GM19043 (cell line): ENCODE data around the gene CATSPER3.
"Not testable (repeated sequence)": the region's sequence is repeated elsewhere in the genome, so short reads cannot be mapped to it uniquely, and the experiment has no call there.

Source experiments
- ATAC-seq: cut with Tn5 transposase; IDR thresholded peaks from one replicate; pipeline ENCODE4 v1.9.1; 2021; ENCODE audit warnings: low read depth; ENCODE audit not compliant: unreplicated experiment

The CATSPER3 gene

GRCh38 chr5:134969166-134969565, 1.5 kb downstream of the CATSPER3 start:
- ATAC-seq = no peak

GRCh38 chr5:134975078-134975715, 7.5 kb downstream of the CATSPER3 start:
- no peak for ATAC-seq

- no peak for ATAC-seq
These were observed 8.1 kb downstream of the CATSPER3 start for GRCh38 chr5:134975843-134976242.

GRCh38 chr5:134976841-134977240, 9.1 kb downstream of the CATSPER3 start:
- no peak for ATAC-seq

- no peak for ATAC-seq
These were observed 11.7 kb downstream of the CATSPER3 start for GRCh38 chr5:134979416-134979815.

GRCh38 chr5:134982230-134982629, 14.5 kb downstream of the CATSPER3 start:
- ATAC-seq = no peak

- no peak for ATAC-seq
These were observed 21.6 kb downstream of the CATSPER3 start for GRCh38 chr5:134989266-134989830.

- not testable (repeated sequence) for ATAC-seq
These were observed 22.5 kb downstream of the CATSPER3 start for GRCh38 chr5:134990183-134990582.

GRCh38 chr5:134992148-134992547, 24.4 kb downstream of the CATSPER3 start:
- no peak for ATAC-seq

GRCh38 chr5:134993161-134993560, 25.5 kb downstream of the CATSPER3 start:
- ATAC-seq = no peak

- no peak for ATAC-seq
These were observed 27.0 kb downstream of the CATSPER3 start for GRCh38 chr5:134994560-134995156.

- ATAC-seq = no peak
These were observed 28.2 kb downstream of the CATSPER3 start for GRCh38 chr5:134995850-134996402.

GRCh38 chr5:134997015-134997414, 29.3 kb downstream of the CATSPER3 start:
- ATAC-seq = no peak

GRCh38 chr5:134998068-134998467, 30.4 kb downstream of the CATSPER3 start:
- ATAC-seq = not testable (repeated sequence)

- no peak for ATAC-seq
These were observed 36.7 kb downstream of the CATSPER3 start for GRCh38 chr5:135004376-135004775.

- no peak for ATAC-seq
These were observed 37.4 kb downstream of the CATSPER3 start for GRCh38 chr5:135005076-135005475.

- ATAC-seq = no peak
These were observed 39.6 kb downstream of the CATSPER3 start for GRCh38 chr5:135007305-135007704.

- ATAC-seq = no peak
These were observed 40.1 kb downstream of the CATSPER3 start for GRCh38 chr5:135007749-135008363.

GRCh38 chr5:135008556-135008955, 40.8 kb downstream of the CATSPER3 start:
- ATAC-seq = no peak

- no peak for ATAC-seq
These were observed 41.5 kb downstream of the CATSPER3 start for GRCh38 chr5:135008981-135009735.
